Fibroblast of lung (primary cell): ENCODE results near the gene PAK2. TPM values are rescaled to one million over a fixed set of nuclear protein-coding genes. Genes with fewer than 3 reads are reported as not detected.

Experiments
- DNase-seq, 2 donors: peaks; one replicate each; pipeline versions ENCODE4 v3.0.0 to v3.0.0-alpha.2; 2010; ENCODE audit warnings: low read depth in 2 of 2
- H2AFZ ChIP-seq: 2 replicates; pipeline ENCODE4 v1.5.1; 2012; ENCODE audit warnings: low read length, control low read depth, inconsistent platforms
- H3K27ac ChIP-seq: 2 replicates; pipeline ENCODE4 v1.5.1; 2011; ENCODE audit warnings: low read length, control low read depth; ENCODE audit not compliant: insufficient read depth
- H3K27me3 ChIP-seq: 2 replicates; pipeline ENCODE4 v1.5.1; 2011; ENCODE audit warnings: mild to moderate bottlenecking, low read length; ENCODE audit not compliant: control insufficient read depth, insufficient read depth
- H3K36me3 ChIP-seq: 2 replicates; pipeline ENCODE4 v1.5.1; 2011; ENCODE audit warnings: low read length; ENCODE audit not compliant: control insufficient read depth, insufficient read depth
- H3K4me1 ChIP-seq: 2 replicates; pipeline ENCODE4 v1.5.1; 2011; ENCODE audit warnings: low read length; ENCODE audit not compliant: control insufficient read depth, insufficient read depth; ENCODE audit errors: extremely low read depth
- H3K4me2 ChIP-seq: 2 replicates; pipeline ENCODE4 v1.5.1; 2011; ENCODE audit warnings: low read length, control low read depth; ENCODE audit not compliant: insufficient read depth; ENCODE audit errors: extremely low read depth
- H3K4me3 ChIP-seq, 4 experiments: fragments of 200-600 bp in 1 of 4; sonication (generic) in 1 of 4; replicated peaks in 1 of 4; 2 replicates each; pipeline ENCODE4 v1.5.1; 2011 to 2016; ENCODE audit warnings: low read length in 4 of 4, low read depth in 3 of 4, mild to moderate bottlenecking in 3 of 4, control low read depth in 2 of 4, inconsistent platforms in 1 of 4, mixed read lengths in 1 of 4; ENCODE audit not compliant: insufficient read depth in 1 of 4; ENCODE audit errors: control extremely low read depth in 1 of 4
- H3K79me2 ChIP-seq: 2 replicates; pipeline ENCODE4 v1.5.1; 2012; ENCODE audit warnings: mild to moderate bottlenecking, low read length, inconsistent platforms; ENCODE audit not compliant: control insufficient read depth, insufficient read depth
- H3K9ac ChIP-seq: 2 replicates; pipeline ENCODE4 v1.5.1; 2011; ENCODE audit warnings: mild to moderate bottlenecking, low read length, control low read depth; ENCODE audit not compliant: insufficient read depth
- H3K9me3 ChIP-seq: 2 replicates; pipeline ENCODE4 v1.5.1; 2012; ENCODE audit warnings: low read depth, low read length; ENCODE audit not compliant: control insufficient read depth, insufficient read depth
- H4K20me1 ChIP-seq: 2 replicates; pipeline ENCODE4 v1.5.1; 2011; ENCODE audit warnings: low read length; ENCODE audit not compliant: control insufficient read depth, insufficient read depth; ENCODE audit errors: extremely low read depth
- CTCF ChIP-seq, 2 donors: IDR thresholded peaks in 1 of 2; conservative IDR thresholded peaks in 1 of 2; 1 replicate in 1 of 2; 2 replicates in 1 of 2; pipeline ENCODE4 v1.5.1; 2011 to 2012; ENCODE audit warnings: low read length in 2 of 2, control low read depth in 1 of 2, inconsistent platforms in 1 of 2, low read depth in 1 of 2, mild to moderate bottlenecking in 1 of 2
- EZH2 ChIP-seq: IDR thresholded peaks from 2 replicates; pipeline ENCODE4 v1.5.1; 2012; ENCODE audit warnings: low read length, control low read depth, mild to moderate bottlenecking; ENCODE audit errors: missing control alignments
- polyA plus RNA-seq, 2 donors: library from polyadenylated mRNA; depleted of rRNA in 1 of 2; stranded (reverse) in 1 of 2; unstranded in 1 of 2; fragments of >200 nt; gene quantifications; 2 replicates each; pipeline ENCODE4 v1.2.1, GENCODE V29; 2011 to 2012; ENCODE audit warnings: missing spikeins in 1 of 2
- total RNA-seq: library from RNA; depleted of rRNA; stranded (reverse); fragments of >200 nt; gene quantifications from 2 replicates; pipeline ENCODE4 v1.2.1, GENCODE V29; 2014

Gene PAK2
- total and polyA plus RNA-seq, 2 donors (not counting 1 experiment from before 2014, with no cell fraction given), result 37.5 to 40.7 TPM

- peak in 1 of 2 donors; percentile 60 for DNase-seq
- no peak for TF ChIP-seq EZH2
- no peak for TF ChIP-seq CTCF (conservative IDR thresholded peaks at IDR 0.05 in 1 of 2, IDR thresholded peaks at IDR 0.05 in 1 of 2; ENCODE audit: low read depth in 1 of 2, low read length in 2 of 2)
- no peak overlapping the region for H3K27ac ChIP-seq
These were observed 53.1 kb downstream of the PAK2 start for GRCh38 chr3:196792771-196793170.

GRCh38 chr3:196793246-196793645 lies 53.6 kb downstream of the PAK2 start:
- no peak for TF ChIP-seq EZH2
- TF ChIP-seq CTCF (conservative IDR thresholded peaks at IDR 0.05 in 1 of 2, IDR thresholded peaks at IDR 0.05 in 1 of 2; ENCODE audit: low read depth in 1 of 2, low read length in 2 of 2), result no peak
- no peak overlapping the region for H3K27ac ChIP-seq
- H3K36me3 ChIP-seq, result peaks cover 4% of the 10 kb centered on the region
- no peak overlapping the region for H2AFZ ChIP-seq
- H3K27me3 ChIP-seq, result no peaks in the 10 kb centered on the region
- DNase-seq, result peak; percentile 66 to 99
- no peak overlapping the region for H3K4me2 ChIP-seq
- no peaks in the 10 kb centered on the region for H3K9me3 ChIP-seq
- peaks cover 5% of the 10 kb centered on the region for H3K4me1 ChIP-seq
- peaks cover 19% of the 10 kb centered on the region for H3K79me2 ChIP-seq
- H4K20me1 ChIP-seq, result no peaks in the 10 kb centered on the region
- H3K9ac ChIP-seq, result no peak overlapping the region
- no peak overlapping the region for H3K4me3 ChIP-seq

More at GRCh38 chr3:196792771-196793170, 53.1 kb downstream of the PAK2 start:
- peaks cover 4% of the 10 kb centered on the region for H3K36me3 ChIP-seq
- peaks cover 5% of the 10 kb centered on the region for H3K4me1 ChIP-seq
- no peaks in the 10 kb centered on the region for H3K9me3 ChIP-seq
- no peak overlapping the region for H3K9ac ChIP-seq
- no peak overlapping the region for H2AFZ ChIP-seq
- H3K4me2 ChIP-seq, result no peak overlapping the region
- peaks cover 21% of the 10 kb centered on the region for H3K79me2 ChIP-seq
- H3K4me3 ChIP-seq, result no peak overlapping the region
- H4K20me1 ChIP-seq, result no peaks in the 10 kb centered on the region
- no peaks in the 10 kb centered on the region for H3K27me3 ChIP-seq

- Histone ChIP-seq H3K79me2 (peaks cover 22% of the 10 kb centered on the region), H3K36me3 (peaks cover 4% of the 10 kb centered on the region), H3K9ac (no peak overlapping the region), H3K27ac (no peak overlapping the region), H3K4me3 (no peak overlapping the region), H2AFZ (no peak overlapping the region), H4K20me1 (no peaks in the 10 kb centered on the region), H3K9me3 (no peaks in the 10 kb centered on the region), H3K27me3 (no peaks in the 10 kb centered on the region), H3K4me1 (peaks cover 5% of the 10 kb centered on the region), H3K4me2 (no peak overlapping the region)
- TF ChIP-seq EZH2, result no peak
- TF ChIP-seq CTCF (conservative IDR thresholded peaks at IDR 0.05 in 1 of 2, IDR thresholded peaks at IDR 0.05 in 1 of 2; ENCODE audit: low read depth in 1 of 2, low read length in 2 of 2), result no peak
- DNase-seq, result no peak
These were observed 54.8 kb downstream of the PAK2 start for GRCh38 chr3:196794467-196794866.
